Suprapubic skin (tissue), 4 donors: ENCODE results near the gene NAPG. TPM values are rescaled to one million over a fixed set of nuclear protein-coding genes. Genes with fewer than 3 reads are reported as not detected.

Experiments
- DNase-seq, 2 donors: peaks; one replicate each; pipeline ENCODE4 v3.0.0-alpha.2; 2019; ENCODE audit warnings: low spot score in 2 of 2
- H3K27ac ChIP-seq: fragments of 200-600 bp; sonication (generic); one replicate; pipeline ENCODE4 v1.5.1; 2019
- H3K27me3 ChIP-seq: fragments of 200-600 bp; sonication (generic); one replicate; pipeline ENCODE4 v1.5.1; 2019
- H3K36me3 ChIP-seq: fragments of 200-600 bp; sonication (generic); one replicate; pipeline ENCODE4 v1.5.1; 2019
- H3K4me1 ChIP-seq: fragments of 200-600 bp; sonication (generic); one replicate; pipeline ENCODE4 v1.5.1; 2019
- H3K4me3 ChIP-seq: fragments of 200-600 bp; sonication (generic); one replicate; pipeline ENCODE4 v1.5.1; 2019; ENCODE audit warnings: mild to moderate bottlenecking
- H3K9me3 ChIP-seq: fragments of 200-600 bp; sonication (generic); one replicate; pipeline ENCODE4 v1.5.1; 2019
- EP300 ChIP-seq: sonication (generic); formaldehyde crosslinking; IDR thresholded peaks from one replicate; pipeline ENCODE4 v1.6.1; 2017; ENCODE audit warnings: antibody characterized with exemption
- POLR2A ChIP-seq, 2 donors: fragments of 450-650 bp; IDR thresholded peaks; one replicate each; pipeline ENCODE4 v1.6.1; 2017; ENCODE audit warnings: antibody characterized with exemption in 2 of 2, mild to moderate bottlenecking in 2 of 2, moderate library complexity in 2 of 2
- POLR2AphosphoS5 ChIP-seq, 3 donors: sonication (generic); formaldehyde crosslinking; IDR thresholded peaks; one replicate each; pipeline ENCODE4 v1.6.1; 2017; ENCODE audit warnings: antibody characterized with exemption in 3 of 3
- WGBS: methylation state at CpG from one replicate; pipeline ENCODE4 v1.1.5; 2018; 5-methylcytosine and 5-hydroxymethylcytosine counted together
- total RNA-seq, 4 donors: library from RNA; depleted of rRNA; stranded (reverse); fragments of >200 nt; gene quantifications; one replicate each; pipeline ENCODE4 v1.1.0, GENCODE V29; 2016
- TF ChIP-seq, protein P1 (sequence below), 2 donors: fragments of 200-600 bp in 1 of 2; fragments of 450-650 bp in 1 of 2; sonication (generic) in 1 of 2; IDR thresholded peaks; one replicate each; pipeline ENCODE4 v1.5.1; 2016 to 2019; ENCODE audit warnings: antibody characterized with exemption in 2 of 2, mild to moderate bottlenecking in 1 of 2, moderate library complexity in 1 of 2

The NAPG gene
- total RNA-seq, 4 donors from 2014 or later = 28.8 to 40.1 (median 37.5) TPM

DNA sequence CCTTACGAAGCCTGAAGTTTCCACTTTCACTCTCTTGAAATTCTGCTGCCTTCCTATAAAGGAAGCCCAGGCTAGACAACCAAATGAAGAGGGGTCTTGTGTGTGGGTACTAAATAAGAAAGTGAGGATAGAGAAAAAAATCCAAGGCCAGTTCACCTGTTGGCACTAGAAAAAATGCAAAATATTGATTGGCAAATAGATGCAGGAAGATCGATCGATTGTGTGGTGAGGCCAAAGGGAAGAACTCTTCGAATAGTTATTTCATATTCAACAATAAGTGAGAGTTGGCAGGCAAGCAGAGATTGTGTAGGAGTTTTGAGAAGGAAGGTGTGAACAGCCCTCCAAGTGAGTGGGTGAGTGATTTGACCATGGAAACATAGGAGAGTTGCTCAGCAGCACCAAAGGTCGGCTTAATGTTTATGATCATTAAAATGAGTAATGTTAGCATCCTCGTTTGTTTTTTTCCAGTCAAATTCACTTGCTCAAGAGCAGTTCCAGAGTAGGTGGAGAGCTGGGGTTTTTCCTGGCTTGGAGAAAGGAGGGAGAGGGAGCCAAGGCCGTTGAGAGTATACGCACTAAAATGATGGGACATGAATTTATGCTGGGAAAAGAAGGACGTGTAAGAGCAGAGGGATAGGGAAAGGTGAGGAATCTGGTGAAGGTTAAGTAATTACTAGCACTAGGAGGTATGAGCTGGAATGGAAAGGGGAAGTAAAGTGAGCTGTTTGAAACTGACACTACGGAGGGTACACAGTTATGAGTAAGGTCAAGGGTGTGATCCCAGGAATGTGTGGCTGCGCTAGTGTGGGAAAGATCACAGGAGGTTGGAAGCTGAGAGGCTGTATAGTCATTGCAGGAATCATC lies 1.1 kb upstream of the NAPG start:
- H3K9me3 ChIP-seq = no peaks in the 10 kb centered on the region
- H3K27ac ChIP-seq = peak overlapping the region; percentile 97
- no peaks in the 10 kb centered on the region for H3K36me3 ChIP-seq
- no peak for DNase-seq
- peaks cover 43% of the 10 kb centered on the region for H3K4me1 ChIP-seq
- WGBS = 50% methylated on average over 11 of the region's 11 CpGs
- no peaks in the 10 kb centered on the region for H3K27me3 ChIP-seq
- TF ChIP-seq, protein P1, sequence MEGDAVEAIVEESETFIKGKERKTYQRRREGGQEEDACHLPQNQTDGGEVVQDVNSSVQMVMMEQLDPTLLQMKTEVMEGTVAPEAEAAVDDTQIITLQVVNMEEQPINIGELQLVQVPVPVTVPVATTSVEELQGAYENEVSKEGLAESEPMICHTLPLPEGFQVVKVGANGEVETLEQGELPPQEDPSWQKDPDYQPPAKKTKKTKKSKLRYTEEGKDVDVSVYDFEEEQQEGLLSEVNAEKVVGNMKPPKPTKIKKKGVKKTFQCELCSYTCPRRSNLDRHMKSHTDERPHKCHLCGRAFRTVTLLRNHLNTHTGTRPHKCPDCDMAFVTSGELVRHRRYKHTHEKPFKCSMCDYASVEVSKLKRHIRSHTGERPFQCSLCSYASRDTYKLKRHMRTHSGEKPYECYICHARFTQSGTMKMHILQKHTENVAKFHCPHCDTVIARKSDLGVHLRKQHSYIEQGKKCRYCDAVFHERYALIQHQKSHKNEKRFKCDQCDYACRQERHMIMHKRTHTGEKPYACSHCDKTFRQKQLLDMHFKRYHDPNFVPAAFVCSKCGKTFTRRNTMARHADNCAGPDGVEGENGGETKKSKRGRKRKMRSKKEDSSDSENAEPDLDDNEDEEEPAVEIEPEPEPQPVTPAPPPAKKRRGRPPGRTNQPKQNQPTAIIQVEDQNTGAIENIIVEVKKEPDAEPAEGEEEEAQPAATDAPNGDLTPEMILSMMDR (IDR thresholded peaks at IDR 0.05) = no peak
- no peak for TF ChIP-seq POLR2AphosphoS5 (IDR thresholded peaks at IDR 0.05)
- no peak for TF ChIP-seq EP300
- TF ChIP-seq POLR2A (IDR thresholded peaks at IDR 0.05) = no peak
- H3K4me3 ChIP-seq = peak overlapping the region; percentile 98

DNA sequence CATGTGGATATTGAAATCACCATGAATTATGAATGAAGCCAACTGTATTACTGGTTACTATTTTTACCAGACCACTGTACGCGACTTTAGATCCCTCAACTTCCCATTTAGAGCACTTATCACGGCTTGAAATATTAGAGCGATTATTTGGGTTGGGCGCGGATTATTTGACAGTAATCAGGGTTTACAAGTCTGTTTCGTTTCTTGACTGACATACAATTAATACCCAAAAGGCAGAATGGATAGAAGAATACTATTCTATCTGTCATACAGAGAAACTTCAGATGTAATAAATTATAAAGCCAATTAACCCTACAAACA lies 496 bp upstream of the NAPG start:
- 67% methylated on average over 7 of the region's 7 CpGs for WGBS
- Histone ChIP-seq H3K27ac (peak overlapping the region; percentile 97), H3K4me3 (peak overlapping the region; percentile 98), H3K4me1 (peaks cover 43% of the 10 kb centered on the region), H3K36me3 (no peaks in the 10 kb centered on the region), H3K9me3 (no peaks in the 10 kb centered on the region), H3K27me3 (no peaks in the 10 kb centered on the region)
- no peak for DNase-seq
- TF ChIP-seq EP300 = no peak
- no peak for TF ChIP-seq POLR2A (IDR thresholded peaks at IDR 0.05)

- TF ChIP-seq EP300 (no peak), POLR2AphosphoS5 (IDR thresholded peaks at IDR 0.05) (no peak), POLR2A (IDR thresholded peaks at IDR 0.05) (no peak)
- TF ChIP-seq, protein P1 (IDR thresholded peaks at IDR 0.05) = no peak
- Histone ChIP-seq H3K4me1 (peaks cover 45% of the 10 kb centered on the region), H3K36me3 (no peaks in the 10 kb centered on the region), H3K27me3 (no peaks in the 10 kb centered on the region), H3K4me3 (peak overlapping the region; percentile 98), H3K27ac (peak overlapping the region; percentile 97), H3K9me3 (no peaks in the 10 kb centered on the region)
- 2% methylated on average over 11 of the region's 11 CpGs for WGBS
- no peak for DNase-seq
Observed at GRCh38 chr18:10526561-10526949, 728 bp downstream of the NAPG start.

GRCh38 chr18:10528439-10528838 lies 2.6 kb downstream of the NAPG start:
- Histone ChIP-seq H3K4me1 (peaks cover 45% of the 10 kb centered on the region), H3K9me3 (no peaks in the 10 kb centered on the region), H3K36me3 (no peaks in the 10 kb centered on the region), H3K4me3 (no peak overlapping the region), H3K27me3 (no peaks in the 10 kb centered on the region), H3K27ac (no peak overlapping the region)
- 59% methylated on average over 3 of the region's 3 CpGs for WGBS
- no peak for TF ChIP-seq EP300
- TF ChIP-seq, protein P1 (IDR thresholded peaks at IDR 0.05) = no peak
- no peak for TF ChIP-seq POLR2A (IDR thresholded peaks at IDR 0.05)
- no peak for TF ChIP-seq POLR2AphosphoS5 (IDR thresholded peaks at IDR 0.05)
- DNase-seq = no peak

- H3K4me1 ChIP-seq = peaks cover 45% of the 10 kb centered on the region
- WGBS = 72% methylated on average over 3 of the region's 3 CpGs
- TF ChIP-seq POLR2A (IDR thresholded peaks at IDR 0.05) = no peak
- no peak for DNase-seq
- H3K27me3 ChIP-seq = no peaks in the 10 kb centered on the region
- no peak overlapping the region for H3K4me3 ChIP-seq
- no peaks in the 10 kb centered on the region for H3K36me3 ChIP-seq
- no peaks in the 10 kb centered on the region for H3K9me3 ChIP-seq
- H3K27ac ChIP-seq = no peak overlapping the region
Observed at GRCh38 chr18:10530002-10530401, 4.2 kb downstream of the NAPG start.

DNA sequence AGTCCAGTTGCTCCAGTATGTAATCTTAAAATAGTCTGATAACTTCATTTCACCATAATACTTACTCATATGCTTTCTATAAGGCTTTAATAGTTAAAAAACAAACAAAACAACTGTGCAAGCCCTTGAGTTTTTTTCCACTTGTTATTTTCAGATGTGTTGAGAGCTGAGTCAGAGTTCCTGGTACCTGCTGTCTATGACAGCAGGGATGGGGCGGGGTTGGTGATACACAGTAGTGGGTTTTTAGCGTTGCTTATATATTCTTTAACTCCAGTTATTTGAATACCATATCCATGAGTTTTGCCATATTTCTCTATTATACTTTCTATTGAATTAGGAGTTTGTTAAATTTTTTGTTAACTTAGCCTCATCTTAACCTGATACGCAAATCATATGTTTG lies 5.0 kb downstream of the NAPG start:
- H3K27ac ChIP-seq = no peak overlapping the region
- no peak for TF ChIP-seq EP300
- no peak for TF ChIP-seq POLR2A (IDR thresholded peaks at IDR 0.05)
- TF ChIP-seq POLR2AphosphoS5 (IDR thresholded peaks at IDR 0.05) = no peak
- TF ChIP-seq, protein P1 (IDR thresholded peaks at IDR 0.05) = no peak
- H3K4me1 ChIP-seq = peaks cover 38% of the 10 kb centered on the region
- no peaks in the 10 kb centered on the region for H3K36me3 ChIP-seq
- H3K9me3 ChIP-seq = no peaks in the 10 kb centered on the region
- DNase-seq = no peak
- H3K27me3 ChIP-seq = no peaks in the 10 kb centered on the region
- H3K4me3 ChIP-seq = no peak overlapping the region
- WGBS = 86% methylated on average over 3 of the region's 3 CpGs
